Loucy (cell line): ENCODE measurements around the gene ZNF600.

Experiments used
- H2AFZ ChIP-seq: fragments of 200-600 bp; sonication (generic); 2 replicates; pipeline ENCODE4 v1.6.0; 2016; ENCODE audit warnings: antibody characterized with exemption, mild to moderate bottlenecking, low read length, moderate library complexity
- H3F3A ChIP-seq: fragments of 200-600 bp; 2 replicates; pipeline ENCODE4 v1.6.0; 2016; ENCODE audit warnings: antibody characterized with exemption, low read depth, mild to moderate bottlenecking
- H3K27me3 ChIP-seq: fragments of 200-600 bp; sonication (generic); 2 replicates; pipeline ENCODE4 v1.6.1; 2014; ENCODE audit warnings: low read length, mild to moderate bottlenecking; ENCODE audit not compliant: insufficient read depth, poor library complexity, severe bottlenecking
- H3K36me3 ChIP-seq: fragments of 200-600 bp; sonication (generic); 2 replicates; pipeline ENCODE4 v1.6.1; 2016; ENCODE audit warnings: low read length; ENCODE audit not compliant: insufficient read depth
- H3K4me1 ChIP-seq: fragments of 200-600 bp; sonication (generic); 2 replicates; pipeline ENCODE4 v1.5.1; 2014; ENCODE audit warnings: low read length, mild to moderate bottlenecking; ENCODE audit not compliant: insufficient read depth, poor library complexity, severe bottlenecking
- H3K4me2 ChIP-seq: fragments of 200-600 bp; sonication (generic); 2 replicates; pipeline ENCODE4 v1.6.0; 2014; ENCODE audit warnings: antibody characterized with exemption, low read length, low read depth, mild to moderate bottlenecking; ENCODE audit not compliant: poor library complexity, severe bottlenecking
- H3K4me3 ChIP-seq: fragments of 200-600 bp; sonication (generic); 2 replicates; pipeline ENCODE4 v1.5.1; 2014; ENCODE audit warnings: low read length, mild to moderate bottlenecking, mixed read lengths; ENCODE audit not compliant: poor library complexity, severe bottlenecking
- H3K79me2 ChIP-seq: fragments of 200-600 bp; sonication (generic); 2 replicates; pipeline ENCODE4 v1.6.1; 2014; ENCODE audit warnings: low read length; ENCODE audit not compliant: insufficient read depth
- H3K9ac ChIP-seq: fragments of 200-600 bp; sonication (generic); 2 replicates; pipeline ENCODE4 v1.6.0; 2014; ENCODE audit warnings: mild to moderate bottlenecking, low read depth, low read length, moderate library complexity; ENCODE audit not compliant: poor library complexity, severe bottlenecking
- H3K9me2 ChIP-seq: fragments of 200-600 bp; sonication (generic); replicated peaks from 2 replicates; pipeline ENCODE4 v1.6.1; 2016; ENCODE audit warnings: low read depth, low read length, mixed read lengths
- H3K9me3 ChIP-seq: fragments of 200-600 bp; sonication (generic); 2 replicates; pipeline ENCODE4 v1.6.1; 2014; ENCODE audit warnings: mild to moderate bottlenecking, antibody characterized with exemption, low read length, low read depth; ENCODE audit not compliant: insufficient read depth
- H4K20me1 ChIP-seq: fragments of 200-600 bp; sonication (generic); 2 replicates; pipeline ENCODE4 v1.6.0; 2014; ENCODE audit warnings: antibody characterized with exemption, low read length, mild to moderate bottlenecking; ENCODE audit not compliant: insufficient read depth, poor library complexity, severe bottlenecking
- EZH2phosphoT487 ChIP-seq: fragments of 200-600 bp; IDR thresholded peaks from 2 replicates; pipeline ENCODE4 v1.6.1; 2018; ENCODE audit warnings: antibody characterized with exemption, mild to moderate bottlenecking, moderate library complexity, borderline replicate concordance
- TF ChIP-seq, protein P1 (sequence below): fragments of 200-600 bp; sonication (generic); conservative IDR thresholded peaks from 2 replicates; pipeline ENCODE4 v1.5.1; 2014; ENCODE audit warnings: mild to moderate bottlenecking, antibody characterized with exemption, low read length

The ZNF600 gene

DNA sequence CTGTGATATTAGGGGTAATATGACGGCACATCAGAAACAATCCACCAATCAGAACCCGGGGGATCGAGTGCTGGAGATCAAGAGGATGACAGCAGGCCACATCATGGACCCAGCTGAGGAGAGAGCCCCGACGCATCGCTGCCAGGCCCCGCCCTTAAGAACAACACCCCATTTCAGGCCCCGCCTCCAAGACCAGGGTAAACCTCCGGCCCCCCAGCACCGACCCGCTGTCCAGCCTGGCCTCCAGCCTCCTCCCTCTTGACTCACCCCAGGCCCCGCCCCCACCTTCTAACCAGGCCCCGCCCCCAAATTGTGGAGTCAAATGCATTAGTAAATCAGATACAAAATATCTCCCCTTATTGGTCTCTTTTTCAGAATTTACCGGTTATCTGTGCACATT lies 47.0 kb downstream of the ZNF600 start:
- TF ChIP-seq, protein P1, sequence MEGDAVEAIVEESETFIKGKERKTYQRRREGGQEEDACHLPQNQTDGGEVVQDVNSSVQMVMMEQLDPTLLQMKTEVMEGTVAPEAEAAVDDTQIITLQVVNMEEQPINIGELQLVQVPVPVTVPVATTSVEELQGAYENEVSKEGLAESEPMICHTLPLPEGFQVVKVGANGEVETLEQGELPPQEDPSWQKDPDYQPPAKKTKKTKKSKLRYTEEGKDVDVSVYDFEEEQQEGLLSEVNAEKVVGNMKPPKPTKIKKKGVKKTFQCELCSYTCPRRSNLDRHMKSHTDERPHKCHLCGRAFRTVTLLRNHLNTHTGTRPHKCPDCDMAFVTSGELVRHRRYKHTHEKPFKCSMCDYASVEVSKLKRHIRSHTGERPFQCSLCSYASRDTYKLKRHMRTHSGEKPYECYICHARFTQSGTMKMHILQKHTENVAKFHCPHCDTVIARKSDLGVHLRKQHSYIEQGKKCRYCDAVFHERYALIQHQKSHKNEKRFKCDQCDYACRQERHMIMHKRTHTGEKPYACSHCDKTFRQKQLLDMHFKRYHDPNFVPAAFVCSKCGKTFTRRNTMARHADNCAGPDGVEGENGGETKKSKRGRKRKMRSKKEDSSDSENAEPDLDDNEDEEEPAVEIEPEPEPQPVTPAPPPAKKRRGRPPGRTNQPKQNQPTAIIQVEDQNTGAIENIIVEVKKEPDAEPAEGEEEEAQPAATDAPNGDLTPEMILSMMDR: no peak
- TF ChIP-seq EZH2phosphoT487: no peak
- no peak overlapping the region for H3K9ac ChIP-seq

DNA sequence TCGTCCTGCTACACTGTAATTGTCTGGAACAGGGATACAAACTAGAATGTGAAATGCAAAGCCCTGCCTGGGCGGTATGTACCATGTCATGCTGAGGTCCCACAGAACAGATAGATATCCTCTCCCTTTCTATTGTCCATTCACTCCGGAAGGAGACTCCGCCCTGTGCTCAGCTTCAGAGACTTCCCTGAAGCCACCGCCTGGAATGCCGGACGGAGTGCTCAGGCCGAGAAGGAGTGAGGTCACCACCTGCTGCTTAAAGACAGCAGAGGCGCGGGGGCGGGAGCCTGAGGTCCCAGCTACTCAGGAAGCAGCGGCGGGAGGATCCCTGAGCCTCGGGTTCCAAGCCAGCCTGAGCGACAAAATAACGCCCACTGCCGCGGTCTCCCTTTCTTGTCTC lies 50.9 kb downstream of the ZNF600 start:
- H3K4me1 ChIP-seq: peaks cover 5% of the 10 kb centered on the region
- H2AFZ ChIP-seq: no peak overlapping the region
- TF ChIP-seq EZH2phosphoT487: no peak
- TF ChIP-seq, protein P1: no peak
- no peaks in the 10 kb centered on the region for H3K9me3 ChIP-seq
- H3K27me3 ChIP-seq: no peaks in the 10 kb centered on the region
- H3K79me2 ChIP-seq: peaks cover 18% of the 10 kb centered on the region
- no peaks in the 10 kb centered on the region for H3K9me2 ChIP-seq
- H3K4me2 ChIP-seq: no peak overlapping the region
- no peaks in the 10 kb centered on the region for H3F3A ChIP-seq
- no peaks in the 10 kb centered on the region for H3K36me3 ChIP-seq
- no peak overlapping the region for H3K4me3 ChIP-seq
- H3K9ac ChIP-seq: peak overlapping the region; percentile 92
- no peaks in the 10 kb centered on the region for H4K20me1 ChIP-seq

More for the DNA sequence above, 47.0 kb downstream of the ZNF600 start:
- Histone ChIP-seq H3K9me3 (no peaks in the 10 kb centered on the region), H3F3A (no peaks in the 10 kb centered on the region), H3K4me3 (no peak overlapping the region), H3K4me2 (no peak overlapping the region), H3K79me2 (peaks cover 2% of the 10 kb centered on the region), H4K20me1 (no peaks in the 10 kb centered on the region), H3K9me2 (no peaks in the 10 kb centered on the region), H3K4me1 (peaks cover 5% of the 10 kb centered on the region), H3K36me3 (no peaks in the 10 kb centered on the region), H3K27me3 (no peaks in the 10 kb centered on the region), H2AFZ (no peak overlapping the region)

DNA sequence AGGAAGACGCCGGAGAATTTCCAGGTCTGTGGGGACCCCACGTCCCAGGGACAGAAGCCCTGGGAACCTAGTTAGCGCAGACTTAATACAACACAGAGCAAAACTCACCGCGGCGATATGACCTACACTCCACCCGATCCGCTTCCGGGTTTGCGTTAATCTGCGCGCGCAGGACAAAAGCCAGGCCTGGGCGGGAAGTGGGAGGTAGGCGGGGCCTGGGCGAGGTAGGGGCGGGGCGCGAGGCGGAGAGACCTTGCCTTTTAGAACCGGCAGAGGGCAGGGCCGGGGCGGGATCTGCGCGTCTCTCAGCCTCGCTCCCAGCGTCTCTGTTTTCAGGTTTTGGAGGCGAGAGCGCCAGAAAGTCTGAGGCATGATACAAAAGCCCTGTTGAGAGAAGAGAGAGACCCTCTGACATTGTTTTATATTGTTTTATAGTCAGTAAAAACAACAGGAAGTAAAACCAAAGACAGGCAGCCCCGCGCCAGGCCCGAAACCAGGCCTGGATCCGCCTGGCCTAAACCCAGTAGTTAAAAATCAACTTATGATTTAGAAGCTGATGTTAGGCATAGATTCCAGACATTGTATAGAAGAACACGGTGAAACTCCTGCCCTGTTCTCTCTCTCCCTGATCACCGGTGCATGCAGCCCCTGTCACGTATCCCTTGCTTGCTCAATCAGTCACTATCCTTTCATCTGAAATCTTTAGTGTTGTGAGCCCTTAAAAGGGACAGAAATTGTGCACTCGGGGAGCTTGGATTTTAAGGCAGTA lies 51.5 kb downstream of the ZNF600 start, which contains the start of gene ZNF611:
Gene ZNF611 (minus strand): TSS at position 152 of the 769 bp plus-strand sequence. CDS start 19,150 bp downstream, outside the sequence.
- Histone ChIP-seq H2AFZ (peak within 1 kb of the TSS; percentile 95), H3K4me3 (peak within 1 kb of the TSS; percentile 93), H3F3A (no peaks in the 10 kb centered on the region), H3K79me2 (peaks cover 18% of the 10 kb centered on the region), H4K20me1 (no peaks in the 10 kb centered on the region), H3K4me1 (peaks cover 5% of the 10 kb centered on the region), H3K4me2 (peak within 1 kb of the TSS; percentile 88), H3K27me3 (no peaks in the 10 kb centered on the region), H3K36me3 (no peaks in the 10 kb centered on the region), H3K9ac (peak within 1 kb of the TSS; percentile 92), H3K9me2 (no peaks in the 10 kb centered on the region), H3K9me3 (no peaks in the 10 kb centered on the region)
- TF ChIP-seq EZH2phosphoT487: no peak
- TF ChIP-seq, protein P1: peak; percentile 48
